GM12875 (cell line): ENCODE measurements around the gene CACNA1D.

ENCODE experiments used
- H3K4me3 ChIP-seq: one replicate; pipeline ENCODE4 v1.5.1; 2011; ENCODE audit warnings: low read depth, low read length, control low read depth
- TF ChIP-seq, protein P1 (sequence below): IDR thresholded peaks from 2 replicates; pipeline ENCODE4 v1.5.1; 2011; ENCODE audit warnings: low read depth, mild to moderate bottlenecking, control low read depth, inconsistent platforms, low read length, moderate library complexity, borderline replicate concordance; ENCODE audit not compliant: insufficient read depth

CACNA1D gene

DNA sequence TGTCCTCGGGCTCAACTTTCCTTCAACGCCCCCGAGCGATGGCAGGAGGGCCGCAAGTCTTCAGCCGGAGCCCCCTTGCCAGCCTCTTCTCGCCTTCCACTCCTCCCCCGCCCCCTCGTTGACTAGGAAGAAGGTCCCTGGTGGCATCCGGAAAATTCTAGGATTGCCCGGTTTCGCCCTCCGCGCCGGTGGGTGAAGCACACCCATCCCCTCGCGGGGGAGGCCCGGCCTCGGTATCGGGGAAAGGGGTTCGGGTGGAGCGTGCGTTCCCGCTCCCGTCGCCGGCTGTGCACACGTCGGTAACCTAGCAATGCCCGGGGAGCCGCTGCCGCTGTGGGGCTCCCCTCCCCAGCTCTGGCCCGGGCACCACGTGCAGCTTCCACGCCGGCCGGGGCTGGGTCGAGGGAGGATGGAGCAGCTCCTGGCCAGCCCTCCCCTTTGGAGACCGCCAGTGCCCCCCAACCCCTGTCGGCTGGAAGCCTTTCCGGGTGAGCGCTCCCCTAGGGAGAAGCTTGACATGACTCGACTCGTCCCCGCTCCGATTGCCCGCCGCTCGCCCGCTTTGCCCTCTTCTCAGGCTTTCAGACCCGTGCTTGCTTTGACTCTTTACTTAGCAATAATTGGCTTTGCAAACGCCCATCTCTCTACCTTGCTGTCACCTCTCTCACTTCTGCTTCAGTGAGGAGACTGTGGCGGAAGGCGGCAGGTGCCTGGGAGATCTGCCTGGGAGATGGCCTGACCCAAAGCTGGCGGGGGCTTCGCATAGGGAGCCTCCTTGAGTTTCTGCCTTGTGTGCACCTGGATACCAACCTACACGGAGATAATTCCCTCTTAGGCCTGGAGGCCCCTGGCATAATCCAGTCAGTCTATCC, 1.3 kb downstream of the CACNA1D start:
- TF ChIP-seq, protein P1, sequence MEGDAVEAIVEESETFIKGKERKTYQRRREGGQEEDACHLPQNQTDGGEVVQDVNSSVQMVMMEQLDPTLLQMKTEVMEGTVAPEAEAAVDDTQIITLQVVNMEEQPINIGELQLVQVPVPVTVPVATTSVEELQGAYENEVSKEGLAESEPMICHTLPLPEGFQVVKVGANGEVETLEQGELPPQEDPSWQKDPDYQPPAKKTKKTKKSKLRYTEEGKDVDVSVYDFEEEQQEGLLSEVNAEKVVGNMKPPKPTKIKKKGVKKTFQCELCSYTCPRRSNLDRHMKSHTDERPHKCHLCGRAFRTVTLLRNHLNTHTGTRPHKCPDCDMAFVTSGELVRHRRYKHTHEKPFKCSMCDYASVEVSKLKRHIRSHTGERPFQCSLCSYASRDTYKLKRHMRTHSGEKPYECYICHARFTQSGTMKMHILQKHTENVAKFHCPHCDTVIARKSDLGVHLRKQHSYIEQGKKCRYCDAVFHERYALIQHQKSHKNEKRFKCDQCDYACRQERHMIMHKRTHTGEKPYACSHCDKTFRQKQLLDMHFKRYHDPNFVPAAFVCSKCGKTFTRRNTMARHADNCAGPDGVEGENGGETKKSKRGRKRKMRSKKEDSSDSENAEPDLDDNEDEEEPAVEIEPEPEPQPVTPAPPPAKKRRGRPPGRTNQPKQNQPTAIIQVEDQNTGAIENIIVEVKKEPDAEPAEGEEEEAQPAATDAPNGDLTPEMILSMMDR, result no peak
- H3K4me3 ChIP-seq, result no peak overlapping the region

DNA sequence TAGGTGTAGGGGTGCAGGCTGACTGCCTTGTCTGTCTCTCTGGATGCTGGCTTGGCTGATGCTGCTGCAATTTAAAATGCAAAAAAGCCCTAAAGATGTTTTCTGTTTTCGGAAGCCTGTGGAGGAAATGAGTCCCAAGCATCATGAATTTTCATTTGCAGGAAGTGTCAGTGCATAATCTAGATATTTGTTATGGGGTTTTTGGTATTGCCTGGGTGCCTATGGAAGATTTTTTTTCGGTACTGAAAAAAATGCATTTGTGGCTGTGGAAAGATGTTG, 1.9 kb downstream of the CACNA1D start:
- no peak overlapping the region for H3K4me3 ChIP-seq

DNA sequence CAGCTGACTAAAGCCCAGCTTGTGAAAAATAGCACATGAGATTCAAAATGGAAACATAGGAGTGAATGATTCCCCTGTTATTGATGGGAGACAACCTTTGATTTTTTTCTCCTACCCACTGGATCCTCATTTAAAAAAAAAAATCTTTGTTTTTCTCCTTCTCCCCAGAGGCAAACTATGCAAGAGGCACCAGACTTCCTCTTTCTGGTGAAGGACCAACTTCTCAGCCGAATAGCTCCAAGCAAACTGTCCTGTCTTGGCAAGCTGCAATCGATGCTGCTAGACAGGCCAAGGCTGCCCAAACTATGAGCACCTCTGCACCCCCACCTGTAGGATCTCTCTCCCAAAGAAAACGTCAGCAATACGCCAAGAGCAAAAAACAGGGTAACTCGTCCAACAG, 2.6 kb downstream of the CACNA1D start:
- TF ChIP-seq, protein P1, result no peak
- no peak overlapping the region for H3K4me3 ChIP-seq

More for the DNA sequence above, 1.9 kb downstream of the CACNA1D start:
- TF ChIP-seq, protein P1, result no peak

DNA sequence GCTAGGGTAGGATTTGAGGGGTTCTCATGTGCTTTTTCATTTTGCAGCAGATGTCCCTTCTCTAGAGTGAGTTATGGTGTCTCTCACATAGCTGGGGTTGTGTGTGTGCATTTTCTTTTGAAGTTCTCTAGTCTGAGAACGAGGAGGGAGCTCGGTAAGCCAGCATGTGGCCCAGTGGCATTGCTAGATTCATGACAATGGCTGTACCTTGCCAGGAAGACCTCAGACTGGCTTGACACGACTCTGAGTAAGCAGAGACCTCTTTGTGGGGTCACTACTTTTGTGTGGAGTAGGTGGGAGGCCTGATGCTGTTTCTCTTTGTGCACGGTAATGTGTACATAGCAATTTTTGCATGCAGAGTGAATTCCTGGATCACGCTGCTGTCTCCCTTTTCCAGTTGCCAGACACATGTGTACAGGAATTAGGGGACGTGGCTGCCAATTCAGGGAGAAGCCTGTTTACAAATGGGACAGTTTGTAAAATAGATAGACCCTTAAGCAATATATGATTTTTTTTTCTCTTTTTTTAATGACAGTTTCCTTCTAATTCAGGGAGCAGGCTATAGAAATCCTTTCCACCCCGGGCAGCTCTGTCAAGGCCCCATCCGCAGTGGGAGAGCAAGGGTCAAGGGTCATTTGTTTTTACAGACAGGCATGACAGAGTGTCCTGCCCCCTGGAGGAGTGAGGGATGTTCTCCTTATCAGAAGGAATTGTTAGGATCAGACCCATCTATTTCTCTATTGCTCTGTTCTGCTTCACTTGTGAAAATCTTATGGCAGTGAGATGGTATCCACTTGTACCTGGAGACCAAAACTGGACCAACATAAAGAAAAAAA, 4.6 kb downstream of the CACNA1D start:
- TF ChIP-seq, protein P1, result no peak
- no peak overlapping the region for H3K4me3 ChIP-seq

DNA sequence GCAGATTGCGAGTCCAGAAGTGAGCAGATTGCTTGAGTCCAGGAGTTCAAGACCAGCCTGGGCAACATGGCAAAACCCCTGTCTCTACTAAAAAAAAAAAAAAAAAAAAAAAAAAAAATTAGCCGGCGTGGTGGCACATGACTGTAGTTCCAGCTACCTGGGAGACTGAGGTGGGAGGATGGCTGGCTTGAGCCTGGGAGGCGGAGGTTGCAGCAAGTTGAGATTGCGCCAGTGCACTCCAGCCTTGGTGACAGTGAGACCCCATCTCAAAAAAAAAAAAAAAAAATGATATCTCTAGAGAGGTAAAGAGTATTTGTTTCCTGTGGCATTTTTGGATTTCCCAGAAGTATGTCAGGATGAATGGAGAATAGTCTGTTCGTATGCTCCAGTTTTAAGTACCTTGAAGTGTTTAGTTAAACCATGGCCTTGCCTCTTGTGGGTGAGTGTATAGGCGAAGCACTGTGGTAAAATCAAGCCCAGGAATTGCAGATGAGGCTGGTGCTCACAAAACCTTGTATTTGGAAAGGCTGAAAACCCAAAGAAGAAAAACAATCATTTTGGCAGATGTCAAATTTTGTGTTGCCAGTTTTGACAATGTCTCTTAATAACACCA, 5.9 kb downstream of the CACNA1D start:
- TF ChIP-seq, protein P1, result no peak
- no peak overlapping the region for H3K4me3 ChIP-seq

DNA sequence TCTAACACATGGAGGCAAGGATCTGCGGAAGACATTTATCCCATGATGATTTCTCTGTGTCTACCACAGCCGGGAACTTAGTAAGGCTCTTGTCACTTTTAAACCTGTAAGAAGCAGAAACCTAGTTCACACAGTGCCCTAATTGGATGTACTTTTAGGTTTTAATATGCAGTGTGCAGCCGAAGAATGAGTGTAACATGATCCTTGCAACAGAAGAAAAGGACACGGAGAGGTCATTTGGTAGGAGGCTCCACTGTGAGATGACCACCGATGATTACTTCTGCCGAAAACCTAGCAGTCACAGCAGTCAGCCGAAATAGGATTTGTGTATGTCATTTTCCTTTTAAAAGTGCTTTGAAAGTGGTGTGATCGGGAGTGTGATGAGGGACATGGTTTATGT, 6.8 kb downstream of the CACNA1D start:
- no peak overlapping the region for H3K4me3 ChIP-seq
- TF ChIP-seq, protein P1, result no peak
